ENCODE data around the gene EIF4E1B.

Gene EIF4E1B

GRCh38 chr5:176687247-176687646, 56.8 kb downstream of the EIF4E1B start:
- Histone ChIP-seq H4K8ac (ENCODE audit: low read length) (no peak overlapping the region), H3K18ac (ENCODE audit: low read depth in 1 of 2, low read length in 2 of 2) (no peak overlapping the region), H3K27ac (ENCODE audit: low read length, poor library complexity, severe bottlenecking) (no peak overlapping the region), H2BK120ac (ENCODE audit: low read depth, low read length) (no peak overlapping the region), H2AFZ (ENCODE audit: low read depth, low read length) (no peak overlapping the region), H3K79me1 (replicated peaks; ENCODE audit: low read length, poor library complexity, severe bottlenecking) (no peaks in the 10 kb centered on the region), H3K9ac (ENCODE audit: low read length) (no peak overlapping the region), H3K36me3 (ENCODE audit: control insufficient read depth in 1 of 2, insufficient read depth in 2 of 2, low read depth in 1 of 2, low read length in 2 of 2) (no peaks in the 10 kb centered on the region), H2BK12ac (ENCODE audit: low read length in 2 of 2) (no peak overlapping the region), H3K9me3 (ENCODE audit: control insufficient read depth, low read length) (peaks cover 10% of the 10 kb centered on the region), H3K4ac (ENCODE audit: low read depth in 1 of 2, low read length in 2 of 2) (no peak overlapping the region), H3K23ac (ENCODE audit: low read length in 2 of 2) (no peak overlapping the region), H3K4me1 (ENCODE audit: control insufficient read depth, insufficient read depth, low read depth, low read length) (no peaks in the 10 kb centered on the region), H3K14ac (ENCODE audit: low read length in 2 of 2) (no peak overlapping the region), H3K4me3 (ENCODE audit: insufficient read depth in 1 of 2, low read depth in 1 of 2, low read length in 2 of 2) (no peak overlapping the region), H4K91ac (ENCODE audit: low read length) (no peak overlapping the region), H3K27me3 (ENCODE audit: control insufficient read depth in 1 of 2, insufficient read depth in 1 of 2, low read length in 2 of 2) (peaks cover 62 to 71% of the 10 kb centered on the region in 2 experiments), H3K4me2 (ENCODE audit: low read length, poor library complexity, severe bottlenecking) (no peak overlapping the region), H2BK15ac (ENCODE audit: low read depth, poor library complexity, severe bottlenecking) (no peak overlapping the region), H2BK5ac (ENCODE audit: low read depth, low read length, poor library complexity, severe bottlenecking) (no peak overlapping the region), H2AK5ac (ENCODE audit: low read length, severe bottlenecking) (no peak overlapping the region)
- no peak for DNase-seq
- WGBS, result 91% methylated on average over 10 of the region's 10 CpGs

- no peak for DNase-seq
- Histone ChIP-seq H2BK12ac (ENCODE audit: low read length in 2 of 2) (no peak overlapping the region), H3K27me3 (ENCODE audit: control insufficient read depth in 1 of 2, insufficient read depth in 1 of 2, low read length in 2 of 2) (peaks cover 62 to 71% of the 10 kb centered on the region in 2 experiments), H3K79me1 (replicated peaks; ENCODE audit: low read length, poor library complexity, severe bottlenecking) (no peaks in the 10 kb centered on the region), H3K14ac (ENCODE audit: low read length in 2 of 2) (no peak overlapping the region), H3K36me3 (ENCODE audit: control insufficient read depth in 1 of 2, insufficient read depth in 2 of 2, low read depth in 1 of 2, low read length in 2 of 2) (no peaks in the 10 kb centered on the region), H3K27ac (ENCODE audit: low read length, poor library complexity, severe bottlenecking) (no peak overlapping the region), H3K4me3 (ENCODE audit: insufficient read depth in 1 of 2, low read depth in 1 of 2, low read length in 2 of 2) (no peak overlapping the region), H3K4ac (ENCODE audit: low read depth in 1 of 2, low read length in 2 of 2) (no peak overlapping the region), H4K8ac (ENCODE audit: low read length) (no peak overlapping the region), H3K9me3 (ENCODE audit: control insufficient read depth, low read length) (peaks cover 10% of the 10 kb centered on the region), H3K4me2 (ENCODE audit: low read length, poor library complexity, severe bottlenecking) (no peak overlapping the region), H3K23ac (ENCODE audit: low read length in 2 of 2) (no peak overlapping the region), H3K9ac (ENCODE audit: low read length) (no peak overlapping the region), H2BK15ac (ENCODE audit: low read depth, poor library complexity, severe bottlenecking) (no peak overlapping the region), H2AFZ (ENCODE audit: low read depth, low read length) (no peak overlapping the region), H4K91ac (ENCODE audit: low read length) (no peak overlapping the region), H3K18ac (ENCODE audit: low read depth in 1 of 2, low read length in 2 of 2) (no peak overlapping the region), H3K4me1 (ENCODE audit: control insufficient read depth, insufficient read depth, low read depth, low read length) (no peaks in the 10 kb centered on the region), H2AK5ac (ENCODE audit: low read length, severe bottlenecking) (no peak overlapping the region), H2BK5ac (ENCODE audit: low read depth, low read length, poor library complexity, severe bottlenecking) (no peak overlapping the region), H2BK120ac (ENCODE audit: low read depth, low read length) (no peak overlapping the region)
- WGBS, result 28% methylated on average over 5 of the region's 5 CpGs
Observed at GRCh38 chr5:176687881-176688280, 57.4 kb downstream of the EIF4E1B start.

- WGBS, result 79% methylated on average over 7 of the region's 7 CpGs
Observed at GRCh38 chr5:176690911-176691310, 60.4 kb downstream of the EIF4E1B start.

GRCh38 chr5:176691524-176691923, 61.0 kb downstream of the EIF4E1B start:
- DNase-seq, result no peak
- Histone ChIP-seq H3K79me1 (replicated peaks; ENCODE audit: low read length, poor library complexity, severe bottlenecking) (no peaks in the 10 kb centered on the region), H3K4ac (ENCODE audit: low read depth in 1 of 2, low read length in 2 of 2) (no peak overlapping the region), H2AFZ (ENCODE audit: low read depth, low read length) (no peak overlapping the region), H2BK5ac (ENCODE audit: low read depth, low read length, poor library complexity, severe bottlenecking) (no peak overlapping the region), H3K9ac (ENCODE audit: low read length) (no peak overlapping the region), H2BK12ac (ENCODE audit: low read length in 2 of 2) (no peak overlapping the region), H3K18ac (ENCODE audit: low read depth in 1 of 2, low read length in 2 of 2) (no peak overlapping the region), H3K4me3 (ENCODE audit: insufficient read depth in 1 of 2, low read depth in 1 of 2, low read length in 2 of 2) (no peak overlapping the region), H3K36me3 (ENCODE audit: control insufficient read depth in 1 of 2, insufficient read depth in 2 of 2, low read depth in 1 of 2, low read length in 2 of 2) (no peaks in the 10 kb centered on the region), H2AK5ac (ENCODE audit: low read length, severe bottlenecking) (no peak overlapping the region), H3K4me1 (ENCODE audit: control insufficient read depth, insufficient read depth, low read depth, low read length) (no peaks in the 10 kb centered on the region), H3K27ac (ENCODE audit: low read length, poor library complexity, severe bottlenecking) (no peak overlapping the region), H2BK120ac (ENCODE audit: low read depth, low read length) (no peak overlapping the region), H3K23ac (ENCODE audit: low read length in 2 of 2) (no peak overlapping the region), H4K8ac (ENCODE audit: low read length) (no peak overlapping the region), H2BK15ac (ENCODE audit: low read depth, poor library complexity, severe bottlenecking) (no peak overlapping the region), H3K4me2 (ENCODE audit: low read length, poor library complexity, severe bottlenecking) (no peak overlapping the region), H4K91ac (ENCODE audit: low read length) (no peak overlapping the region), H3K27me3 (ENCODE audit: control insufficient read depth in 1 of 2, insufficient read depth in 1 of 2, low read length in 2 of 2) (peaks cover 76 to 89% of the 10 kb centered on the region in 2 experiments), H3K14ac (ENCODE audit: low read length in 2 of 2) (no peak overlapping the region), H3K9me3 (ENCODE audit: control insufficient read depth, low read length) (peaks cover 5% of the 10 kb centered on the region)
- 93% methylated on average over 1 of the region's 1 CpG for WGBS

More at GRCh38 chr5:176690911-176691310, 60.4 kb downstream of the EIF4E1B start:
- Histone ChIP-seq H2AFZ (ENCODE audit: low read depth, low read length) (no peak overlapping the region), H3K4me1 (ENCODE audit: control insufficient read depth, insufficient read depth, low read depth, low read length) (no peaks in the 10 kb centered on the region), H4K91ac (ENCODE audit: low read length) (no peak overlapping the region), H3K18ac (ENCODE audit: low read depth in 1 of 2, low read length in 2 of 2) (no peak overlapping the region), H3K4me3 (ENCODE audit: insufficient read depth in 1 of 2, low read depth in 1 of 2, low read length in 2 of 2) (no peak overlapping the region), H2BK120ac (ENCODE audit: low read depth, low read length) (no peak overlapping the region), H2BK12ac (ENCODE audit: low read length in 2 of 2) (no peak overlapping the region), H3K36me3 (ENCODE audit: control insufficient read depth in 1 of 2, insufficient read depth in 2 of 2, low read depth in 1 of 2, low read length in 2 of 2) (no peaks in the 10 kb centered on the region), H2AK5ac (ENCODE audit: low read length, severe bottlenecking) (no peak overlapping the region), H3K14ac (ENCODE audit: low read length in 2 of 2) (no peak overlapping the region), H3K27ac (ENCODE audit: low read length, poor library complexity, severe bottlenecking) (no peak overlapping the region), H3K79me1 (replicated peaks; ENCODE audit: low read length, poor library complexity, severe bottlenecking) (no peaks in the 10 kb centered on the region), H3K9ac (ENCODE audit: low read length) (no peak overlapping the region), H4K8ac (ENCODE audit: low read length) (no peak overlapping the region), H3K4me2 (ENCODE audit: low read length, poor library complexity, severe bottlenecking) (no peak overlapping the region), H2BK5ac (ENCODE audit: low read depth, low read length, poor library complexity, severe bottlenecking) (no peak overlapping the region), H3K23ac (ENCODE audit: low read length in 2 of 2) (no peak overlapping the region), H3K9me3 (ENCODE audit: control insufficient read depth, low read length) (peaks cover 5% of the 10 kb centered on the region), H3K4ac (ENCODE audit: low read depth in 1 of 2, low read length in 2 of 2) (no peak overlapping the region), H2BK15ac (ENCODE audit: low read depth, poor library complexity, severe bottlenecking) (no peak overlapping the region), H3K27me3 (ENCODE audit: control insufficient read depth in 1 of 2, insufficient read depth in 1 of 2, low read length in 2 of 2) (peaks cover 70 to 83% of the 10 kb centered on the region in 2 experiments)
- no peak for DNase-seq
